Choroid plexus epithelial cell (primary cell): Measurements from ENCODE around the gene FAM228A.

Source experiments
- DNase-seq: peaks from one replicate; pipeline ENCODE4 v3.0.0-alpha.2; 2010; ENCODE audit warnings: low read depth
- H3K4me3 ChIP-seq: 2 replicates; pipeline ENCODE4 v1.5.1; 2011; ENCODE audit warnings: low read depth, mild to moderate bottlenecking, control low read depth, low read length, moderate library complexity
- CTCF ChIP-seq: conservative IDR thresholded peaks from 2 replicates; pipeline ENCODE4 v1.5.1; 2011; ENCODE audit warnings: low read depth, mild to moderate bottlenecking, control low read depth, inconsistent platforms, low read length, moderate library complexity

Gene FAM228A

GRCh38 chr2:24203029-24203786 lies 28.4 kb downstream of the FAM228A start:
- peak; percentile 6 for DNase-seq
- no peak overlapping the region for H3K4me3 ChIP-seq
- peak; percentile 27 for TF ChIP-seq CTCF

DNA sequence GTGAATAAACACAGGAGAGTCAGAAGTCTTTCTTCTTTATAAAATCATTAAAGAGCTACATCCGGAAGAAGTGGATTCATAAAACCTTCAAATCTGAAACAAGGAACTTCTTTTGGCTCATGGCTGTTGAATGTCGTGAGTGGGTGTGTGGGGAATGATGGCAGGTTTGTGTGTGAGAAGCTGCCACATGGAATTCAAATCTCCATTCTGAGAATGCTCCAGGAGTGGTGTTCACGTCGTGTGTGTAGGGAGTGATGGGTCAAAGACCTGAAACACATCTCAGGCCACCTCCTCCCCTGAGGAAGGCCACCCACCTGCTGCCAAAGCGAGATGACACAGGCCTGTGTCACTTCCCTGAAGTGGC lies 28.9 kb downstream of the FAM228A start:
- TF ChIP-seq CTCF, result no peak
- no peak for DNase-seq
- no peak overlapping the region for H3K4me3 ChIP-seq

DNA sequence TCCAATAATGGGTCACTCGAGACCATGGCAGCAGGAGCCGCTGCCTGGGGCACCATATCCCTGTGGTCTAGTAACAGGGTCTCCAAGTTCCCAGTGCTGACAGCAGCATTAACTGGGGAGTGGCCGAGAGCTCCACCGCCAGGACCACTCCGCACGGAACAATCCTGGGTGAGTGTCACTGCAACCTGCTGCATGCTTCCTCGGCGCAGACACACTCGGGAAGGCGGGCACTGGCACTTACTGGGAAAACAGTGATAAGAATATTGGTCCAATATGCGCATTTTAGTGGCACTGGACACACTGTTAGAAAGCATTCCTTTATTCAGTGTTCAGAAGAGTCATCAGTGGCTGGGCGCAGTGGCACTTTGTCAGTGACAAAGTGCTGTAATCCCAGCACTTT lies 29.7 kb downstream of the FAM228A start:
- DNase-seq, result no peak
- H3K4me3 ChIP-seq, result no peak overlapping the region
- TF ChIP-seq CTCF, result no peak

GRCh38 chr2:24205131-24205530 lies 30.3 kb downstream of the FAM228A start:
- H3K4me3 ChIP-seq, result no peak overlapping the region
- TF ChIP-seq CTCF, result no peak
- DNase-seq, result no peak

GRCh38 chr2:24206242-24206641 lies 31.4 kb downstream of the FAM228A start:
- DNase-seq, result peak; percentile 37

DNA sequence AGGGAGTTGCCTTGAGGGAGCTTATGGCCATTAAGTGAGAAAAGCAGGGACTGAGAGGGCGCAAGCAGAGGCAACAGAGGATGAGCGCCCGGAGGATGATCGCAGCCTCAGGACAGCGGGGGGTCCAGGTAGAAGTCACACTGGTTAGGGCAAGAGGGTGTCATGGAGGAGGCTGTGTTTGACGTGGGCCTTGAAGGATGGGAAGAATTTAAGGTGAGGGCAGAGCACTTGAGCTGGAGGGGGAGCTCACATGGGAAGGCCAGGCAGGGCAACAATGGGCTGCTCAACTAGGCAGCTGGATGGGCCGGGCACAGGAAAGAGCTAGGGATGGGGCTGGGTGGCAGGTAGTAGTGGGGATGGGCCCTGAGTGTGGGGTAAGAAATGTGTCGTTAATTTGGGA lies 31.9 kb downstream of the FAM228A start:
- no peak for DNase-seq
- TF ChIP-seq CTCF, result no peak
- no peak overlapping the region for H3K4me3 ChIP-seq

More at GRCh38 chr2:24206242-24206641, 31.4 kb downstream of the FAM228A start:
- H3K4me3 ChIP-seq, result no peak overlapping the region
- no peak for TF ChIP-seq CTCF

DNA sequence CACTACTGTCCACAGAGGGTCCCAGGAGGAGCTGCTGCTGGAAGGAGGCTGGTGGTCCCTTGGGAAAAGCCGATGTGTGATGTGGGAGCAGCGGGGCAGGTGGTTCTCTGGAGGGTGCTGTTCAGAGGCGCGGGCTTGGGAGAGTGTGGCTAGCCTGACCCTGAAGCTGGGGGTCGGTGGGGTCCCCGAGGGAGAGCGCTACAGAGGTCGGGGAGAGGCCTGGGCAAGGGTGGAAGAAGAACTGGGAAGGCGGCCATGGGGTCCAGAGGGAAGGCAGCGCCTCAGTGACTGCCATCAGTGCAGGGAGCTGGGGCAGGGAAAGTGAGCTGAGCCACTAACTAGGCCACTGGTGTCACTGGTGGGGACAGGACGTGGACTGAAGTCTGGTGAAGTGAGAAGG lies 32.5 kb downstream of the FAM228A start:
- no peak overlapping the region for H3K4me3 ChIP-seq
- no peak for TF ChIP-seq CTCF
- no peak for DNase-seq
